ENCODE data around the gene AKR1A1. TPM values are rescaled to one million over a fixed set of nuclear protein-coding genes. Genes with fewer than 3 reads are reported as not detected.

AKR1A1 gene
- total and polyA plus RNA-seq, 2 of the 8 experiments (the other 6 are each of a cell fraction or from before 2014, with no cell fraction given): 344 to 435 TPM

- TF ChIP-seq MAX (IDR thresholded peaks at IDR 0.05): no peak
- TF ChIP-seq TAF7 (optimal IDR thresholded peaks at IDR 0.05; ENCODE audit: borderline replicate concordance, low read depth, low read length): no peak
- no peak for TF ChIP-seq RBBP5 (IDR thresholded peaks at IDR 0.05; ENCODE audit: borderline replicate concordance, low read depth, low read length)
- TF ChIP-seq USF2 (IDR thresholded peaks at IDR 0.05; ENCODE audit: low read length): no peak
- no peak for TF ChIP-seq ZNF274 (IDR thresholded peaks at IDR 0.05; ENCODE audit: borderline replicate concordance, extremely low read depth, low read length)
- TF ChIP-seq KDM5A (IDR thresholded peaks at IDR 0.05; ENCODE audit: low read length): 0 out of 2 replicates have a peak, but pooled peaks have one; percentile 44
- no peak for TF ChIP-seq CBX5 (IDR thresholded peaks at IDR 0.05; ENCODE audit: low read depth, low read length)
- peak; percentile 59 to 96 (median 94) for TF ChIP-seq CTCF (IDR thresholded peaks at IDR 0.05; ENCODE audit: control extremely low read depth in 1 of 3, insufficient read depth in 1 of 3, low read depth in 1 of 3, low read length in 3 of 3)
- TF ChIP-seq EGR1 (IDR thresholded peaks at IDR 0.05; ENCODE audit: borderline replicate concordance, low read depth, low read length): no peak
- no peak for TF ChIP-seq E2F6 (IDR thresholded peaks at IDR 0.05)
- no peak for TF ChIP-seq CTBP2 (IDR thresholded peaks at IDR 0.05; ENCODE audit: borderline replicate concordance, insufficient read depth, insufficient read length, low read length)
- no peak for TF ChIP-seq RXRA (IDR thresholded peaks at IDR 0.05; ENCODE audit: insufficient read depth, low read depth, low read length)
- TF ChIP-seq NANOG (IDR thresholded peaks at IDR 0.05; ENCODE audit: insufficient read depth, low read depth, low read length, poor library complexity, severe bottlenecking): no peak
- TF ChIP-seq BCL11A (IDR thresholded peaks at IDR 0.05; ENCODE audit: low read depth in 2 of 2, low read length in 2 of 2): no peak
- no peak for TF ChIP-seq ASH2L (IDR thresholded peaks at IDR 0.05; ENCODE audit: low read length)
- no peak for TF ChIP-seq ATF3 (IDR thresholded peaks at IDR 0.05; ENCODE audit: insufficient read depth, low read depth, low read length)
- TF ChIP-seq EZH2 (IDR thresholded peaks at IDR 0.05; ENCODE audit: low read depth, low read length, severe bottlenecking): no peak
- TF ChIP-seq KDM4A (IDR thresholded peaks at IDR 0.05; ENCODE audit: low read depth, low read length, severe bottlenecking): no peak
Measured at GRCh38 chr1:45569962-45570581, 19.4 kb downstream of the AKR1A1 start (continued).
